Effector memory CD8-positive, alpha-beta T cell (primary cell): ENCODE results near the gene GLOD4.
"Not testable (repeated sequence)": the region's sequence is repeated elsewhere in the genome, so short reads cannot be mapped to it uniquely, and the experiment has no call there.

Experiments used
- ATAC-seq: fragments of 150-1000 bp; cut with Tn5 transposase; replicated peaks from 2 replicates; pipeline ENCODE4 v1.10.0; 2021; ENCODE audit warnings: mild to moderate bottlenecking, moderate library complexity
- DNase-seq, 3 experiments: peaks; one replicate each; pipeline ENCODE4 v3.0.0; 2021
- H3K27ac Mint-ChIP-seq, 2 donors: one replicate each; pipeline ENCODE4 v1.8.0; 2022; ENCODE audit warnings: mild to moderate bottlenecking in 2 of 2, mixed read lengths in 2 of 2, moderate library complexity in 2 of 2
- H3K27me3 Mint-ChIP-seq, 2 donors: one replicate each; pipeline ENCODE4 v1.8.0; 2022; ENCODE audit warnings: mixed read lengths in 2 of 2
- H3K36me3 Mint-ChIP-seq: one replicate; pipeline ENCODE4 v1.8.0; 2022; ENCODE audit warnings: mild to moderate bottlenecking, moderate library complexity, mixed read lengths; ENCODE audit not compliant: insufficient read depth
- H3K4me1 Mint-ChIP-seq, 2 donors: one replicate each; pipeline ENCODE4 v1.8.0; 2022; ENCODE audit warnings: low read depth in 2 of 2, mixed read lengths in 2 of 2
- H3K4me3 Mint-ChIP-seq, 2 donors: one replicate each; pipeline ENCODE4 v1.8.0; 2022; ENCODE audit warnings: mild to moderate bottlenecking in 2 of 2, mixed read lengths in 2 of 2, moderate library complexity in 2 of 2
- H3K9me3 Mint-ChIP-seq, 2 donors: one replicate each; pipeline ENCODE4 v1.8.0; 2022; ENCODE audit warnings: mixed read lengths in 2 of 2
- total RNA-seq, 9 experiments: gene quantifications; one replicate each; lab custom pipeline; 2026; lab: John Stamatoyannopoulos, UW

Gene GLOD4
- 45.0 to 88.7 (median 60.5) reads per million in 9 experiments for total RNA-seq

GRCh38 chr17:781805-782731, at the start of gene GLOD4, which contains the start of gene MRM3:
TSS of gene GLOD4 (minus strand) at chr17:782280. CDS start at chr17:782255, 25 bp downstream.
TSS of gene MRM3 (plus strand) at chr17:782353. CDS start at chr17:782379, 26 bp downstream.
- Mint-ChIP-seq H3K36me3 (peaks cover 40% of the 10 kb centered on the region), H3K27me3 (no peaks in the 10 kb centered on the region), H3K4me1 (peaks cover 15 to 30% of the 10 kb centered on the region in 2 donors), H3K27ac (peak within 1 kb of the TSS; percentile 97 to 99), H3K4me3 (peak within 1 kb of the TSS; percentile 93 to 99), H3K9me3 (no peaks in the 10 kb centered on the region)
- ATAC-seq: peak; percentile 93
- DNase-seq: peak; percentile 95 to 99 (median 98)

DNA sequence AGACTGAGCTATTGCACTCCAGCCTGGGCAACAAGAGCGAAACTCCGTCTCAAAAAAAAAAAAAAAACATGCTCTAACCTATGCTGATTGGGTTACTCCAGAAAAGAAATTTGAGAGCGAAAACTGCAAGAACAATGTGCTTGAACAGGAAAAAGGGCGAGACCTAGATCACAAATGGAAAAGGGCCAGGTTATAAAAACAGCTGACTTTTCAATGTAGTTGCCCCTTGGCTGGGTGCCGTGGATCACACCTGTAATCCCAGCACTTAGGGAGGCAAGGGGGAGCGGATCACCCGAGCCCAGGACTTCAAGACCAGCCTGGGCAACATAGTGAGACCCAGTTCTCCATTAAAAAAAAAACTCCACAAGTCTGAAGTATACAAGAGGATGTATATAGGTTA, 48.9 kb upstream of the GLOD4 start:
- no peak for ATAC-seq
- H3K9me3 Mint-ChIP-seq: no peaks in the 10 kb centered on the region
- no peaks in the 10 kb centered on the region for H3K36me3 Mint-ChIP-seq

GRCh38 chr17:830381-830780, 48.3 kb upstream of the GLOD4 start:
- H3K36me3 Mint-ChIP-seq: no peaks in the 10 kb centered on the region
- H3K27me3 Mint-ChIP-seq: peaks cover 18 to 41% of the 10 kb centered on the region in 2 donors
- H3K27ac Mint-ChIP-seq: no peak overlapping the region
- ATAC-seq (no peak), DNase-seq (no peak)
- H3K4me1 Mint-ChIP-seq: peaks cover 0 to 3% of the 10 kb centered on the region in 2 donors
- no peaks in the 10 kb centered on the region for H3K9me3 Mint-ChIP-seq
- no peak overlapping the region for H3K4me3 Mint-ChIP-seq

More for the DNA sequence above, 48.9 kb upstream of the GLOD4 start:
- Mint-ChIP-seq H3K4me3 (no peak overlapping the region), H3K27ac (no peak overlapping the region), H3K27me3 (peaks cover 14 to 36% of the 10 kb centered on the region in 2 donors), H3K4me1 (peaks cover 0 to 3% of the 10 kb centered on the region in 2 donors)
- no peak for DNase-seq

DNA sequence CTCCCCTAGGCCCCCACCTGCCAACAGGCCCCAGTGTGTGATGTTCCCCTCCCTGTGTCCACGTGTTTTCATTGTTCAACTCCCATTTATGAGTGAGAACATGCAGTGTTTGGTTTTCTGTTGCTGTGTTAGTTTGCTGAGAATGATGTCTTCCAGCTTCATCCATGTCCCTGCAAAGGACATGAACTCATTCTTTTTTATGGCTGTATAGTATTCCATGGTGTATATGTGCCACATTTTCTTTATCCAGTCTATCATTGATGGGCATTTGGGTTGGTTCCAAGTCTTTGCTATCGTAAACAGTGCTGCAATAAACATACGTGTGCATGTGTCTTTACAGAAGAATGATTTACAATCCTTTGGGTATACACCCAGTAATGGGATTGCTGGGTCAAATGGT, 47.5 kb upstream of the GLOD4 start:
- not testable (repeated sequence) for ATAC-seq, H3K9me3 Mint-ChIP-seq, H3K27ac Mint-ChIP-seq, H3K4me1 Mint-ChIP-seq, H3K4me3 Mint-ChIP-seq, H3K36me3 Mint-ChIP-seq, DNase-seq
- H3K27me3 Mint-ChIP-seq: peaks cover 18 to 48% of the 10 kb centered on the region in 2 donors

- no peaks in the 10 kb centered on the region for H3K36me3 Mint-ChIP-seq
- H3K4me1 Mint-ChIP-seq: peaks cover 0 to 3% of the 10 kb centered on the region in 2 donors
- no peak for DNase-seq
- peaks cover 18 to 47% of the 10 kb centered on the region in 2 donors for H3K27me3 Mint-ChIP-seq
- no peak overlapping the region for H3K27ac Mint-ChIP-seq
- H3K9me3 Mint-ChIP-seq: no peaks in the 10 kb centered on the region
- no peak for ATAC-seq
- no peak overlapping the region for H3K4me3 Mint-ChIP-seq
Measured at GRCh38 chr17:828761-829160, 46.7 kb upstream of the GLOD4 start.

DNA sequence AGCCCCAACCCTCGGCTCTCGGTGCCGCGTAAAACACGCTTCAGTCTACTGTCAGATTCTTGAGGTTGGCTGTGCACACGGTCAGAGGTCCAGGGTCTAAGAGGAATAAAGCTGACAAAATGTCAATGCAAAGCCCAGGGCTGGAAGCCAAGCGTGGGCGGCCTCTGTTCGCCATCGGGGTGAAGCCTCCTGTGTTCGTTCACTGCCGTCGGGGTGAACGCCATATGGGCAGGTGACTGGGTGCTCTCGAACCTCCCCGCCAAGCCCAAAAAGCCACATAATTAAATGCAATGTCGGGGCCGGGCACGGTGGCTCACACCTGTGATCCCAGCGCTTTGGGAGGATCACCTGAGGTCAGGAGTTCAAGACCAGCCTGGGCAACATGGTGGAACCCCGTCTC, 44.7 kb upstream of the GLOD4 start:
- H3K4me3 Mint-ChIP-seq: no peak overlapping the region
- H3K27ac Mint-ChIP-seq: no peak overlapping the region
- DNase-seq: no peak
- ATAC-seq: no peak
- H3K36me3 Mint-ChIP-seq: no peaks in the 10 kb centered on the region
- H3K9me3 Mint-ChIP-seq: no peaks in the 10 kb centered on the region
- peaks cover 0 to 3% of the 10 kb centered on the region in 2 donors for H3K4me1 Mint-ChIP-seq
- H3K27me3 Mint-ChIP-seq: peaks cover 18 to 36% of the 10 kb centered on the region in 2 donors

DNA sequence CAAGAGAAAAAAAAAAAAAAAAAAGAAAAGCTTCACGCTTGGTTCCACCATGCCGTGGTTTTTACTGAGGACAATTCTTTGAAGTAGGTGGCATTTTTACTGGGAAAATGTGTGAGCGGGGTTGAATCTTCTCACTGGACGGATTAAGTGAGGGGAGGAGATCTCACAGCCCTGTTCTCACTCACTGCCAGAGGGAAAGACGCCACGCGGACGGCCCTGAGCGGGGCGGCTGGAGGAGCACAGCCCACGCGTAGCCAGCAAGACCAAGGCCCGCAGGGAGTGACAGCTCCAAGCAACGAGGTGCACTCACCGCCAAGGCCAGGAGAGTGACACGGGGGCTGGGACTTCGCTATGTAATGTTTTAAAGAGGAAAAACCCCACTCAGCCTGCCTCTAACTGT, 43.1 kb upstream of the GLOD4 start:
- Mint-ChIP-seq H3K4me3 (no peak overlapping the region), H3K9me3 (no peaks in the 10 kb centered on the region), H3K4me1 (peaks cover 0 to 3% of the 10 kb centered on the region in 2 donors), H3K27ac (no peak overlapping the region), H3K27me3 (peaks cover 18 to 31% of the 10 kb centered on the region in 2 donors), H3K36me3 (no peaks in the 10 kb centered on the region)
- DNase-seq (no peak), ATAC-seq (no peak)

DNA sequence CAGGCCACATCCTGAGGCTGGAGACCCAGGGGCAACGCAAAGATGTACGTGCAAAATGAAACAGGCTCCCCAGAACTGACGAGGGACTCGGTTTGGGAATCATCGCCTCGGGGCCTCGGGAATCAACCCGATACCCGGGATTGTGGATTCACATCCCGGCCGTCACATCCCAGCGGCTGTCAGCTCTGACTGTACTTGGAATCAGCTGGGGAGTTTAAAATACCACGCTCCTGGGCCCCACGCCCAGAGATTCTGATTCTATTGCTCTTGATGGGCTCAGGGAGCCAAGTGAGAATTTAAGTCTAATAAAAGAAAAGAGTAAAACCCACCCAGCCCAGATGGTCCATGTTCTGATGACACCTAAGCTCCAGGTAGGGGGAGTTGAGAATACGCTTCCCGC, 42.3 kb upstream of the GLOD4 start:
- ATAC-seq (no peak), DNase-seq (no peak)
- Mint-ChIP-seq H3K4me3 (no peak overlapping the region), H3K9me3 (no peaks in the 10 kb centered on the region), H3K36me3 (no peaks in the 10 kb centered on the region), H3K27ac (no peak overlapping the region), H3K4me1 (no peaks in the 10 kb centered on the region), H3K27me3 (peaks cover 15 to 30% of the 10 kb centered on the region in 2 donors)

- no peak for DNase-seq
- Mint-ChIP-seq H3K4me1 (no peaks in the 10 kb centered on the region), H3K4me3 (no peak overlapping the region), H3K36me3 (no peaks in the 10 kb centered on the region), H3K9me3 (no peaks in the 10 kb centered on the region), H3K27me3 (peaks cover 15 to 29% of the 10 kb centered on the region in 2 donors), H3K27ac (no peak overlapping the region)
- no peak for ATAC-seq
Measured at GRCh38 chr17:823501-823902, 41.4 kb upstream of the GLOD4 start.

- ATAC-seq: no peak
- H3K4me1 Mint-ChIP-seq: no peaks in the 10 kb centered on the region
- no peak for DNase-seq
- H3K36me3 Mint-ChIP-seq: no peaks in the 10 kb centered on the region
- peaks cover 0 to 21% of the 10 kb centered on the region in 2 donors for H3K27me3 Mint-ChIP-seq
- H3K4me3 Mint-ChIP-seq: no peak overlapping the region
- no peak overlapping the region for H3K27ac Mint-ChIP-seq
- H3K9me3 Mint-ChIP-seq: no peaks in the 10 kb centered on the region
Measured at GRCh38 chr17:819251-819650, 37.2 kb upstream of the GLOD4 start.

- no peak for ATAC-seq
- no peak overlapping the region for H3K27ac Mint-ChIP-seq
- no peak overlapping the region for H3K4me3 Mint-ChIP-seq
- H3K36me3 Mint-ChIP-seq: no peaks in the 10 kb centered on the region
- no peaks in the 10 kb centered on the region for H3K9me3 Mint-ChIP-seq
- H3K4me1 Mint-ChIP-seq: no peaks in the 10 kb centered on the region
- no peak for DNase-seq
- H3K27me3 Mint-ChIP-seq: peaks cover 0 to 20% of the 10 kb centered on the region in 2 donors
Measured at GRCh38 chr17:814371-814770, 32.3 kb upstream of the GLOD4 start.

DNA sequence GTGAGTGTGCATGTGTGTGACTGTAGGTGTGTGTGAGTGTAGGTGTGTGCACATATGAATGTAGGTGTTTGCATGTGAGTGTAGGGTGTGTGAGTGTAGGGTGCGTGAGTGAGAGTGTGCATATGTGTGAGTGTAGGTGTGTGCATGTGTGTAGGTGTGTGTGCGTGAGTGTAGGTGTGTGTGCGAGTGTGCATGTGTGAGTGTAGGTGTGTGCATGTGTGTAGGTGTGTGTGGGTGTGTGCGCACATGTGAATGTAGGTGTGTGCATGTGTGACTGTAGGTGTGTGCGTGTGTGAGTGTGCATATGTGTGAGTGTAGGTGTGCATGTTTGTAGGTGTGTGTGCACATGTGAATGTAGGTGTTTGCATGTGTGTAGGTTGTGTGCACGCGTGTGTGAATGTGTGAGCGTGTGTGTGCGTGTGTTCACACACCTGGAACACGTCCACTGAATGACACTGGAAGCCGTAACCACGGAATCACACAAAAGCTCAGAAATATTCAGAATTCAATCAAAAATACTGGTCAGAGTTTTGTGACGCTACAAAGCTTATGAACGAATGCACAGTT, 30.6 kb upstream of the GLOD4 start:
- no peaks in the 10 kb centered on the region for H3K36me3 Mint-ChIP-seq
- no peak for ATAC-seq
- peaks cover 0 to 1% of the 10 kb centered on the region in 2 donors for H3K4me1 Mint-ChIP-seq
- peaks cover 0 to 24% of the 10 kb centered on the region in 2 donors for H3K27me3 Mint-ChIP-seq
- no peak overlapping the region for H3K4me3 Mint-ChIP-seq
- no peak overlapping the region for H3K27ac Mint-ChIP-seq
- no peaks in the 10 kb centered on the region for H3K9me3 Mint-ChIP-seq
- no peak for DNase-seq

- Mint-ChIP-seq H3K36me3 (no peaks in the 10 kb centered on the region), H3K27ac (no peak overlapping the region), H3K9me3 (no peaks in the 10 kb centered on the region), H3K4me1 (peaks cover 0 to 1% of the 10 kb centered on the region in 2 donors), H3K27me3 (peaks cover 0 to 15% of the 10 kb centered on the region in 2 donors), H3K4me3 (no peak overlapping the region)
- DNase-seq (no peak), ATAC-seq (no peak)
Measured at GRCh38 chr17:811051-811784, 29.1 kb upstream of the GLOD4 start.
